ENCODE data around the gene CPS1. TPM values are rescaled to one million over a fixed set of nuclear protein-coding genes. Genes with fewer than 3 reads are reported as not detected.

The CPS1 gene
- total RNA-seq, 1 donor from 2014 or later, result 8.8 TPM

DNA sequence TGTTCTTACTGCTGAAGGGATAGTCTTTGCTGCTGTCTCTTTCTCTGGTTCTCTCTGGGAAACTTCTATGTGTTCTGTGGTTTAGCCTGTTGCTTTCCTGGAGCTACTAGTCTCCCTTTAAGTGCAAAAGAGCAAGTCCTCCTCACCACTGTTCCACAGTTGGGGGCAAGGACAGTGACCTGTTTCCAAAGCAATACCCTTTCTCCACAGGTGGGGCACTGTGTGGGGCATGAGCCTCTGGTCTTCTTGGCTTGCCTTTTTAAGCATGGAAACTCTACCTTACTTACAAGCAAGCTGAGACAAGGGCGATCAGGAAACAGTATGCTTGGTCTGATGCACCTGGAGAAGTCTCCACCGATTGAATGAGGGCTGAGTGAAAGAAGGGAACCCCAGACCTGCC lies 156.7 kb downstream of the CPS1 start:
- Histone ChIP-seq H3K9me3 (no peaks in the 10 kb centered on the region), H3K36me3 (no peaks in the 10 kb centered on the region), H3K4me1 (no peaks in the 10 kb centered on the region), H3K27me3 (no peaks in the 10 kb centered on the region), H3K4me3 (no peak overlapping the region), H3K27ac (no peak overlapping the region)
- intact Hi-C loops (cut with DNase I), result no loop called here
- TF ChIP-seq POLR2A (IDR thresholded peaks at IDR 0.05) (no peak), CTCF (IDR thresholded peaks at IDR 0.05) (no peak), POLR2AphosphoS5 (IDR thresholded peaks at IDR 0.05; ENCODE audit: insufficient read depth in 1 of 2, low read depth in 1 of 2) (no peak)
- DNase-seq (ENCODE audit: extremely low spot score in 2 of 2), result no peak

- Histone ChIP-seq H3K4me1 (no peaks in the 10 kb centered on the region), H3K4me3 (no peak overlapping the region), H3K27me3 (no peaks in the 10 kb centered on the region), H3K36me3 (no peaks in the 10 kb centered on the region), H3K27ac (no peak overlapping the region), H3K9me3 (no peaks in the 10 kb centered on the region)
- TF ChIP-seq POLR2AphosphoS5 (IDR thresholded peaks at IDR 0.05; ENCODE audit: insufficient read depth in 1 of 2, low read depth in 1 of 2), result no peak
- no peak for TF ChIP-seq CTCF (IDR thresholded peaks at IDR 0.05)
- TF ChIP-seq POLR2A (IDR thresholded peaks at IDR 0.05), result no peak
- DNase-seq (ENCODE audit: extremely low spot score in 2 of 2), result no peak
- intact Hi-C loops (cut with DNase I), result no loop called here
These were observed 159.2 kb downstream of the CPS1 start for GRCh38 chr2:210715560-210716082.

DNA sequence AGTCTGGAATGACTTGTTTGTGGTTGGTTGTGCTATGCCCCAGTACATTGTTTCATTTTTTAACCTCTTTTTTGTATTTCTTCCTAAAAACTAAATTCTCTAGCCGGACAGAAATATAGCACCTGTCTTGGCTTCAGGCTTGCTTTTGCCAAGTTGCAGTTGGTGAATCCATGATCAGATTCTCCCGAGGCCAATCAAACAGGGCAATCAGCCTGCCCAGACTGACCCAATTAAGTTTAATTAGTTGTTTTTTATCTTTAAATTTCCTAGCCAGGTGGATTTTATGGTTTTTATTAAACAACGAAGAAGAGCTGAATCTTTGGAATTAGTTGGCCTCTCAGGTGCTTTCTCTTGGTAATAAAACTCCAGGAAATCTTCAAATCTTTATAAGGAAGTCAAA lies 162.1 kb downstream of the CPS1 start:
- Histone ChIP-seq H3K4me3 (no peak overlapping the region), H3K27me3 (no peaks in the 10 kb centered on the region), H3K36me3 (no peaks in the 10 kb centered on the region), H3K27ac (no peak overlapping the region), H3K9me3 (no peaks in the 10 kb centered on the region), H3K4me1 (no peaks in the 10 kb centered on the region)
- no peak for DNase-seq (ENCODE audit: extremely low spot score in 2 of 2)
- TF ChIP-seq CTCF (IDR thresholded peaks at IDR 0.05), result no peak
- TF ChIP-seq POLR2AphosphoS5 (IDR thresholded peaks at IDR 0.05; ENCODE audit: insufficient read depth in 1 of 2, low read depth in 1 of 2), result no peak
- TF ChIP-seq POLR2A (IDR thresholded peaks at IDR 0.05), result no peak
- intact Hi-C loops (cut with DNase I), result no loop called here

DNA sequence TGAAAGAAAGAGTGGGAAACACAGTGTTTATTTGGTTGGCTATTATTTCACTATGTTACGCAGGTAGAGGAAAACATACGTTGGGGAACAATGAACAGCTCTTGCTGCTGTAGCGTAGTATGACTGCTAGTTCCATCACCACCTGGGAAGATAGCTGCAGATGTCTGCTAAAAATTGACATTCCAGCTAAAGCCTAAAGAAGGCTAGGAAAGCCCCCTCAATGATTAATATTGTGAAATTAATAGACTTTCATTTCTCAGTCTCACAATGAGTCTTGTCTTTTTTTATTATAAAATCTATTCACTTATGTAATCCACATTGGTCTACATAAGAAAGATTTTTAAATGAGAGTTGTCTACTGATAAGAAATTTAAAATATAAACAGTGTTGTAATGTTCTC lies 165.7 kb downstream of the CPS1 start:
- Histone ChIP-seq H3K27me3 (no peaks in the 10 kb centered on the region), H3K27ac (no peak overlapping the region), H3K4me3 (no peak overlapping the region), H3K4me1 (no peaks in the 10 kb centered on the region), H3K36me3 (no peaks in the 10 kb centered on the region), H3K9me3 (no peaks in the 10 kb centered on the region)
- DNase-seq (ENCODE audit: extremely low spot score in 2 of 2), result no peak
- intact Hi-C loops (cut with DNase I), result no loop called here
- TF ChIP-seq POLR2A (IDR thresholded peaks at IDR 0.05) (no peak), POLR2AphosphoS5 (IDR thresholded peaks at IDR 0.05; ENCODE audit: insufficient read depth in 1 of 2, low read depth in 1 of 2) (no peak)

DNA sequence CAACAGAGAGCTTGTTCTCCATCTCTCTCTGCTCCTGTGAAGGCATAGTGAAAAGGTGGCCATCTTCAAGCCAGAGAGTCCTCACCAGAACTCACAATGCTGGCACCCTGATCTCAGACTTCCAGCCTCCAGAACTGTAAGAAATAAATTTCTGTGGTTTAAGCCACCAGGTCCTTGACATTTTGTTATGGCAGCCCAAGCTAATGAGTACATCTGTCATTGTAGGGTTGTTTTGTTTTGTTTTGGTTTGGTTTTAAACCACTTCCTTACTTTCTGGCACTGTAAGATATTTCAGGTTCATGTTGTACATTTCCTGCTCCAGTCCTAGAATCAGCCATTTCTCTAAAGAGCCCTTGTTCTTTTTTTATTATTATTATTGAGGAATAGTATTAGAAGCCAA lies 171.2 kb downstream of the CPS1 start:
- intact Hi-C loops (cut with DNase I), result no loop called here

More for the DNA sequence above, 171.2 kb downstream of the CPS1 start:
- H3K36me3 ChIP-seq, result no peaks in the 10 kb centered on the region
- no peak overlapping the region for H3K4me3 ChIP-seq
- H3K4me1 ChIP-seq, result no peaks in the 10 kb centered on the region
- H3K27ac ChIP-seq, result no peak overlapping the region
- H3K9me3 ChIP-seq, result no peaks in the 10 kb centered on the region
- DNase-seq (ENCODE audit: extremely low spot score in 2 of 2), result no peak
- TF ChIP-seq CTCF (IDR thresholded peaks at IDR 0.05), result no peak
- no peak for TF ChIP-seq POLR2A (IDR thresholded peaks at IDR 0.05)
- TF ChIP-seq POLR2AphosphoS5 (IDR thresholded peaks at IDR 0.05; ENCODE audit: insufficient read depth in 1 of 2, low read depth in 1 of 2), result no peak
- no peaks in the 10 kb centered on the region for H3K27me3 ChIP-seq

Other genes with a start within 250 kb of the CPS1 start
- not detected for gene MYL1, start 241.4 kb upstream of the CPS1 start, total RNA-seq
- gene LANCL1, start 79.8 kb upstream of the CPS1 start, total RNA-seq, result 29.2 TPM